Small intestine (tissue), 7 donors: ENCODE data around the gene FBXW12. TPM values are rescaled to one million over a fixed set of nuclear protein-coding genes. Genes with fewer than 3 reads are reported as not detected.

ENCODE experiments used
- DNase-seq, 2 donors: peaks; one replicate each; pipeline versions ENCODE4 v3.0.0 to v3.0.0-alpha.2; 2013
- FAIRE-seq: peaks from 2 replicates; lab custom pipeline; 2012; peaks lifted over from hg19 to GRCh38; lab: Jason Lieb, UNC
- H3K27ac ChIP-seq, 3 donors: one replicate each; pipeline ENCODE4 v1.5.1; 2013; ENCODE audit warnings: low read length in 2 of 3, mild to moderate bottlenecking in 2 of 3, control low read depth in 1 of 3, inconsistent platforms in 1 of 3, low read depth in 1 of 3, moderate library complexity in 1 of 3
- H3K27me3 ChIP-seq, 3 donors: one replicate each; pipeline ENCODE4 v1.6.1; 2013; ENCODE audit warnings: low read length in 3 of 3, inconsistent platforms in 1 of 3; ENCODE audit not compliant: control insufficient read depth in 3 of 3, insufficient read depth in 3 of 3
- H3K36me3 ChIP-seq, 3 donors: one replicate each; pipeline ENCODE4 v1.6.1; 2013; ENCODE audit warnings: low read length in 3 of 3, inconsistent platforms in 1 of 3, low read depth in 1 of 3, mild to moderate bottlenecking in 1 of 3, moderate library complexity in 1 of 3; ENCODE audit not compliant: control insufficient read depth in 3 of 3, insufficient read depth in 2 of 3
- H3K4me1 ChIP-seq, 3 donors: one replicate each; pipeline ENCODE4 v1.6.1; 2013; ENCODE audit warnings: low read length in 2 of 3, inconsistent platforms in 1 of 3, low read depth in 1 of 3, mild to moderate bottlenecking in 1 of 3, moderate library complexity in 1 of 3; ENCODE audit not compliant: control insufficient read depth in 3 of 3, insufficient read depth in 2 of 3
- H3K4me3 ChIP-seq, 3 donors: one replicate each; pipeline ENCODE4 v1.5.1; 2013; ENCODE audit warnings: low read length in 3 of 3, control low read depth in 1 of 3, inconsistent platforms in 1 of 3, low read depth in 1 of 3, mild to moderate bottlenecking in 1 of 3, moderate library complexity in 1 of 3
- H3K9me3 ChIP-seq, 2 donors: one replicate each; pipeline ENCODE4 v1.6.1; 2013; ENCODE audit warnings: low read depth in 1 of 2, low read length in 1 of 2; ENCODE audit not compliant: control insufficient read depth in 2 of 2, insufficient read depth in 1 of 2
- WGBS, 3 donors: extraction: QIAGEN DNeasy Blood & Tissue Kit; methylation state at CpG; one replicate each; pipeline ENCODE4 v1.1.7; 2013; 5-methylcytosine and 5-hydroxymethylcytosine counted together
- polyA plus RNA-seq, 4 donors: library from polyadenylated mRNA; stranded (reverse) in 3 of 4; unstranded in 1 of 4; fragments of 200-250 nt in 3 of 4; fragments of 120-200 nt in 1 of 4; gene quantifications; one replicate each; pipeline versions ENCODE4 v1.2.1 to v1.2.3, GENCODE V29; 2013
- donor health status: healthy with polysubstance abuse.
- donor health status: control.
- donor health status: control.
- donor health status: Bipolar disorder and iron deficiency.
- donor health status: healthy.

Gene FBXW12
- polyA plus RNA-seq, 4 donors = 0.16 TPM; not detected in 3

- Histone ChIP-seq H3K27me3 (no peaks in the 10 kb centered on the region), H3K4me3 (peak within 1 kb of the TSS; percentile 66 to 76 (median 74)), H3K4me1 (peaks cover 6 to 80% (median 10%) of the 10 kb centered on the region in 3 donors), H3K36me3 (peaks cover 0 to 46% (median 2%) of the 10 kb centered on the region in 3 donors), H3K9me3 (no peaks in the 10 kb centered on the region), H3K27ac (peak within 1 kb of the TSS; percentile 91 to 98 (median 93))
- 8 to 18% (median 18%) methylated on average over 12 to 15 of the region's 15 CpGs for WGBS, 3 donors
- FAIRE-seq (no peak), DNase-seq (peak; percentile 83 to 97)
Measured at GRCh38 chr3:48429960-48430707, 58.1 kb downstream of the FBXW12 start, which contains the start of gene PLXNB1. Gene PLXNB1, minus strand, starts transcription at chr3:48430086. Its CDS starts 5,475 bp downstream, at chr3:48424611.

DNA sequence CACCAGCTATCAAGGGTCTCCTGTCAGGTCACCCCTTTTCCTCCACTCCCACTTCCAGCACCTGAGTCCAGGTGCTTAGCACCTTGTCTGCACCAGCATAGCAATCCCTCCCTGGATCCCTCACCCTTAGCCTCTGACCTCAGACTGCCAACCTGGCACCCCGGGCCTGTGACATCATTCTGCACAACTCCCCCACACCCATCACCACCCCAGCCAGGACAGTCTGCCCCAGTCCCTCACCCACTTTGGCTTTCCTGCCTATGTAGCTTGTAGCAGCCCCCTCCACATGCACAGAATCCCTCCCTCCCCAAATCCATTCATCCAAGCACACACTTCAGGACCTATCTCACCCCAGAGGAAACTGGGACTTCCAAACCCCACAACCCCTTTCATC is 58.7 kb downstream of the FBXW12 start:
- Histone ChIP-seq H3K27me3 (no peaks in the 10 kb centered on the region), H3K9me3 (no peaks in the 10 kb centered on the region), H3K36me3 (peaks cover 0 to 44% (median 2%) of the 10 kb centered on the region in 3 donors), H3K27ac (peak overlapping the region in 2 of 3 donors; percentile 91 to 98), H3K4me1 (peaks cover 6 to 80% (median 9%) of the 10 kb centered on the region in 3 donors), H3K4me3 (no peak overlapping the region)
- DNase-seq (no peak), FAIRE-seq (no peak)
- WGBS, 3 donors = 11 to 58% (median 26%) methylated on average over 1 of the region's 1 CpG

- peaks cover 0 to 39% (median 2%) of the 10 kb centered on the region in 3 donors for H3K36me3 ChIP-seq
- H3K4me3 ChIP-seq = no peak overlapping the region
- DNase-seq (peak in 1 of 2 donors; percentile 40), FAIRE-seq (no peak)
- H3K27me3 ChIP-seq = no peaks in the 10 kb centered on the region
- peak overlapping the region in 2 of 3 donors; percentile 17 to 98 for H3K27ac ChIP-seq
- no peaks in the 10 kb centered on the region for H3K9me3 ChIP-seq
- WGBS, 3 donors = 82 to 90% (median 88%) methylated on average over 8 of the region's 8 CpGs
- H3K4me1 ChIP-seq = peaks cover 6 to 75% (median 6%) of the 10 kb centered on the region in 3 donors
Measured at GRCh38 chr3:48431224-48432029, 59.4 kb downstream of the FBXW12 start.

GRCh38 chr3:48432411-48433371 is 60.7 kb downstream of the FBXW12 start:
- H3K9me3 ChIP-seq = no peaks in the 10 kb centered on the region
- peak overlapping the region; percentile 75 to 91 (median 81) for H3K27ac ChIP-seq
- WGBS, 3 donors = 82 to 87% (median 83%) methylated on average over 16 of the region's 16 CpGs
- no peaks in the 10 kb centered on the region for H3K27me3 ChIP-seq
- no peak for FAIRE-seq
- peaks cover 3 to 62% (median 6%) of the 10 kb centered on the region in 3 donors for H3K4me1 ChIP-seq
- peak overlapping the region in 1 of 3 donors; percentile 30 for H3K4me3 ChIP-seq
- H3K36me3 ChIP-seq = peaks cover 0 to 34% (median 2%) of the 10 kb centered on the region in 3 donors
- peak; percentile 46 to 65 for DNase-seq

- Histone ChIP-seq H3K4me3 (peak overlapping the region in 2 of 3 donors; percentile 13 to 30), H3K27me3 (no peaks in the 10 kb centered on the region), H3K9me3 (no peaks in the 10 kb centered on the region), H3K27ac (peak overlapping the region; percentile 75 to 91 (median 81)), H3K4me1 (peaks cover 3 to 57% (median 6%) of the 10 kb centered on the region in 3 donors), H3K36me3 (peaks cover 0 to 34% (median 2%) of the 10 kb centered on the region in 3 donors)
- WGBS, 3 donors = 27 to 63% (median 61%) methylated on average over 12 of the region's 12 CpGs
- DNase-seq = peak; percentile 95
- no peak for FAIRE-seq
Measured at GRCh38 chr3:48433472-48434118, 61.6 kb downstream of the FBXW12 start.

- Histone ChIP-seq H3K27ac (peak overlapping the region; percentile 73 to 91 (median 75)), H3K9me3 (no peaks in the 10 kb centered on the region), H3K36me3 (peaks cover 0 to 34% (median 2%) of the 10 kb centered on the region in 3 donors), H3K4me1 (peaks cover 3 to 57% (median 6%) of the 10 kb centered on the region in 3 donors), H3K4me3 (no peak overlapping the region), H3K27me3 (no peaks in the 10 kb centered on the region)
- DNase-seq (peak; percentile 55 to 71), FAIRE-seq (no peak)
- 57 to 67% (median 57%) methylated on average over 15 of the region's 15 CpGs for WGBS, 3 donors
Measured at GRCh38 chr3:48434591-48435222, 62.7 kb downstream of the FBXW12 start.

GRCh38 chr3:48435223-48435595 is 63.2 kb downstream of the FBXW12 start:
- FAIRE-seq (no peak), DNase-seq (no peak)
- peaks cover 0 to 34% (median 2%) of the 10 kb centered on the region in 3 donors for H3K36me3 ChIP-seq
- 88 to 94% (median 91%) methylated on average over 4 of the region's 4 CpGs for WGBS, 3 donors
- H3K27me3 ChIP-seq = no peaks in the 10 kb centered on the region
- peak overlapping the region in 2 of 3 donors; percentile 21 to 91 for H3K27ac ChIP-seq
- no peaks in the 10 kb centered on the region for H3K9me3 ChIP-seq
- H3K4me1 ChIP-seq = peaks cover 3 to 55% (median 6%) of the 10 kb centered on the region in 3 donors
- H3K4me3 ChIP-seq = no peak overlapping the region
